GM23338 (cell line): ENCODE results near the gene SRCAP. TPM values are rescaled to one million over a fixed set of nuclear protein-coding genes. Genes with fewer than 3 reads are reported as not detected.
"Not testable (repeated sequence)": the region's sequence is repeated elsewhere in the genome, so short reads cannot be mapped to it uniquely, and the experiment has no call there.

Source experiments
- ATAC-seq: fragments of 200-7000 bp; cut with Tn5 transposase; 3 replicates; pipeline ENCODE4 v1.9.1; 2020
- DNase-seq: peaks from one replicate; pipeline ENCODE4 v3.0.0-alpha.2; 2015; ENCODE audit warnings: low spot score
- H2AFZ ChIP-seq: fragments of 200-600 bp; sonication (generic); 2 replicates; pipeline ENCODE4 v1.8.0; 2016; ENCODE audit warnings: antibody characterized with exemption, mild to moderate bottlenecking, moderate library complexity
- H3F3A ChIP-seq: fragments of 200-600 bp; sonication (generic); replicated peaks from 2 replicates; pipeline ENCODE4 v1.8.0; 2017; ENCODE audit warnings: antibody characterized with exemption, mixed run types, low read depth
- H3K27ac ChIP-seq: fragments of 200-600 bp; sonication (generic); 2 replicates; pipeline ENCODE4 v1.6.1; 2016; ENCODE audit warnings: low read depth
- H3K27me3 ChIP-seq: fragments of 200-600 bp; sonication (generic); 2 replicates; pipeline ENCODE4 v1.8.0; 2016; ENCODE audit warnings: mild to moderate bottlenecking, mixed run types, moderate library complexity; ENCODE audit not compliant: insufficient read depth
- H3K36me3 ChIP-seq: fragments of 200-600 bp; sonication (generic); 2 replicates; pipeline ENCODE4 v1.8.0; 2016; ENCODE audit warnings: mild to moderate bottlenecking; ENCODE audit not compliant: insufficient read depth
- H3K4me1 ChIP-seq: fragments of 200-600 bp; sonication (generic); 2 replicates; pipeline ENCODE4 v1.8.0; 2016; ENCODE audit warnings: mild to moderate bottlenecking, moderate library complexity; ENCODE audit not compliant: insufficient read depth
- H3K4me2 ChIP-seq: fragments of 200-600 bp; sonication (generic); 2 replicates; pipeline ENCODE4 v1.7.1; 2017; ENCODE audit warnings: mixed run types
- H3K4me3 ChIP-seq: fragments of 200-600 bp; sonication (generic); 2 replicates; pipeline ENCODE4 v1.6.1; 2016; ENCODE audit warnings: mixed run types
- H3K79me2 ChIP-seq: fragments of 200-600 bp; sonication (generic); replicated peaks from 2 replicates; pipeline ENCODE4 v1.8.0; 2017; ENCODE audit warnings: mild to moderate bottlenecking; ENCODE audit not compliant: insufficient read depth
- H3K9me2 ChIP-seq: fragments of 200-600 bp; sonication (generic); 2 replicates; pipeline ENCODE4 v1.8.0; 2017; ENCODE audit not compliant: insufficient read depth
- H4K20me1 ChIP-seq: fragments of 200-600 bp; sonication (generic); replicated peaks from 2 replicates; pipeline ENCODE4 v1.8.0; 2017; ENCODE audit warnings: mild to moderate bottlenecking; ENCODE audit not compliant: insufficient read depth
- H3K27ac Mint-ChIP-seq: 2 replicates; pipeline ENCODE4 v1.8.0; 2020; ENCODE audit warnings: inconsistent platforms, mild to moderate bottlenecking, moderate library complexity, mixed read lengths
- H3K27me3 Mint-ChIP-seq: 3 replicates; pipeline ENCODE4 v1.8.0; 2022; ENCODE audit warnings: low read depth, mild to moderate bottlenecking, moderate library complexity, mixed read lengths, inconsistent platforms; ENCODE audit not compliant: insufficient read depth, poor library complexity
- H3K36me3 Mint-ChIP-seq: 3 replicates; pipeline ENCODE4 v1.8.0; 2021; ENCODE audit warnings: low read depth, mild to moderate bottlenecking, inconsistent platforms, moderate library complexity, mixed read lengths
- H3K4me1 Mint-ChIP-seq: 3 replicates; pipeline ENCODE4 v1.8.0; 2020; ENCODE audit warnings: mild to moderate bottlenecking, inconsistent platforms, mixed read lengths
- H3K4me3 Mint-ChIP-seq: 3 replicates; pipeline ENCODE4 v1.8.0; 2021; ENCODE audit warnings: moderate library complexity, mild to moderate bottlenecking, inconsistent platforms, mixed read lengths
- H3K9me3 Mint-ChIP-seq: 3 replicates; pipeline ENCODE4 v1.8.0; 2020; ENCODE audit warnings: moderate library complexity, mild to moderate bottlenecking, inconsistent platforms, mixed read lengths
- CTCF ChIP-seq, 2 experiments: fragments of 200-600 bp in 1 of 2; sonication (generic) in 1 of 2; conservative IDR thresholded peaks; 2 replicates each; pipeline versions ENCODE4 v1.5.1 to v1.6.1; 2016 to 2017; ENCODE audit warnings: antibody characterized with exemption in 2 of 2, low read depth in 2 of 2, mild to moderate bottlenecking in 2 of 2, moderate library complexity in 1 of 2
- JUNB ChIP-seq: IDR thresholded peaks from one replicate; pipeline ENCODE4 v1.6.1; 2016; ENCODE audit warnings: antibody characterized with exemption; ENCODE audit not compliant: unreplicated experiment
- NANOG ChIP-seq: IDR thresholded peaks from 2 replicates; pipeline ENCODE4 v1.6.1; 2016; ENCODE audit warnings: antibody characterized with exemption, borderline replicate concordance
- POLR2AphosphoS5 ChIP-seq: IDR thresholded peaks from 2 replicates; pipeline ENCODE4 v1.6.1; 2016; ENCODE audit warnings: antibody characterized with exemption, low read depth
- STAT1 ChIP-seq: IDR thresholded peaks from one replicate; pipeline ENCODE4 v1.6.1; 2016; ENCODE audit warnings: antibody characterized with exemption; ENCODE audit not compliant: unreplicated experiment
- ZNF114 ChIP-seq: fragments of 250-450 bp; sonication (Bioruptor Pico); IDR thresholded peaks from 2 replicates; pipeline ENCODE4 v1.5.0; 2020; ENCODE audit warnings: mild to moderate bottlenecking, moderate library complexity
- ZNF331 ChIP-seq: fragments of 250-450 bp; sonication (Bioruptor Pico); IDR thresholded peaks from 2 replicates; pipeline ENCODE4 v1.5.0; 2020; ENCODE audit warnings: low read depth, mild to moderate bottlenecking, moderate library complexity
- polyA plus RNA-seq: library from polyadenylated mRNA; unstranded; fragments of >200 nt; fragmentation: Nextera tagmentation; extraction: Ambion mirVana; gene quantifications from 2 replicates; pipeline ENCODE4 v1.2.1, GENCODE V29; 2016
- total RNA-seq: library from RNA; depleted of rRNA; stranded (reverse); fragments of >200 nt; shearing (Covaris generic); gene quantifications from 2 replicates; pipeline ENCODE4 v1.2.3, GENCODE V29; 2014
- TF ChIP-seq, protein P1 (sequence below): IDR thresholded peaks from one replicate; pipeline ENCODE4 v1.6.1; 2018; ENCODE audit warnings: antibody characterized with exemption; ENCODE audit not compliant: unreplicated experiment

The SRCAP gene
- total and polyA plus RNA-seq, 2 experiments from 2014 or later = 15.3 to 38.4 TPM

DNA sequence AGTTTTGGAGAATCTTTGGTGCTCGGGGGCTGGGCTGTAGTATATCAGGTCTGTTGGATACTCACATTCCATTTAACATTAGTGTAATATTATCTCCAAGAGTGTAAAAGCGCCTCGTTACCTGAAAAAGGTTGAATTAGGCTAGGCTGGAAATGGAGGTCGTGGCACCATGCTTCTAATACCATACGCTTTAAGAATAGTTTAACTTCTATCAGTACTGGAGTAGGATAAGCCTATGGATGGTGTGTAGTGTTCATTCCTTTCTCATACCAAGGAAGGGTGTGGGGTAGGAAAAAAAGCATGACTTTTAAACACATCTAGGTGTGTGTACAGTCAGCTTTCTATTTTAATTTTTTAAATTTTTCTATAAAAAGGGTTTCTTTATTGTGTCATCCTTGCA is 2.0 kb downstream of the SRCAP start:
- no peak overlapping the region for H3K4me2 ChIP-seq
- DNase-seq (no peak), ATAC-seq (no peak)
- Mint-ChIP-seq H3K27me3 (peaks cover 28% of the 10 kb centered on the region), H3K4me1 (peaks cover 19% of the 10 kb centered on the region), H3K27ac (no peak overlapping the region), H3K4me3 (peak overlapping the region; percentile 28; the same call in 1 of the 3 replicates), H3K36me3 (peaks cover 61% of the 10 kb centered on the region), H3K9me3 (no peaks in the 10 kb centered on the region; the same call in 1 of the 3 replicates)
- H3K27ac ChIP-seq = no peak overlapping the region
- H3K4me3 ChIP-seq = no peak overlapping the region
- peaks cover 21% of the 10 kb centered on the region for H3F3A ChIP-seq
- H3K79me2 ChIP-seq = peaks cover 32% of the 10 kb centered on the region
- H4K20me1 ChIP-seq = peaks cover 32% of the 10 kb centered on the region
- peaks cover 14% of the 10 kb centered on the region for H3K4me1 ChIP-seq
- H3K27me3 ChIP-seq = peaks cover 18% of the 10 kb centered on the region
- TF ChIP-seq CTCF (conservative IDR thresholded peaks at IDR 0.05; ENCODE audit: low read depth in 2 of 2) (no peak), ZNF331 (CRISPR knock-in tag) (no peak)
- no peaks in the 10 kb centered on the region for H3K9me2 ChIP-seq
- H3K36me3 ChIP-seq = peaks cover 53% of the 10 kb centered on the region
- H2AFZ ChIP-seq = no peak overlapping the region

DNA sequence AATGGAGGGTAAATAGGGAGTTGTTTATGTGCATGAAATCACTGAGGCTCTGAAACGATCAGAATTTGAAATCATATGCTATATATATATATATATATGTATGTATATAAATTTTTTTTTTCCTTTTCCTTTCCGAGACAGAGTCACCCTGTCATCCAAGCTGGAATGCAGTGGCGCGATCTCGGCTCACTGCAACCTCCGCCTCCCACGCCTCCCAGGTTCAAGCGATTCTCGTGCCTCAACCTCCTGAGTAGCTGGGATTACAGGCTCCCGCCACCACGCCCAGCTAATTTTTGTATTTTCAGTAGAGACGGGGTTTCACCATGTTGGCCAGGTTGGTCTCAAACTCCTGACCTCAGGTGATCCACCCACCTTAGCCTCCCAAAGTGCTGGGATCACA is 4.1 kb downstream of the SRCAP start:
- H3K36me3 ChIP-seq = peaks cover 72% of the 10 kb centered on the region
- not testable (repeated sequence) for H3K27ac Mint-ChIP-seq, H3K27me3 ChIP-seq, H3K9me2 ChIP-seq, H2AFZ ChIP-seq, H3K9me3 Mint-ChIP-seq, ATAC-seq, H3K27ac ChIP-seq, H3K4me3 Mint-ChIP-seq, DNase-seq, H3K4me3 ChIP-seq, H3K27me3 Mint-ChIP-seq, H3K4me2 ChIP-seq
- H3K4me1 Mint-ChIP-seq = peaks cover 11% of the 10 kb centered on the region
- H3K36me3 Mint-ChIP-seq = peaks cover 82% of the 10 kb centered on the region
- peaks cover 14% of the 10 kb centered on the region for H3K4me1 ChIP-seq
- H4K20me1 ChIP-seq = peaks cover 37% of the 10 kb centered on the region
- H3F3A ChIP-seq = peaks cover 23% of the 10 kb centered on the region; the same call in 1 of the 2 replicates
- H3K79me2 ChIP-seq = peaks cover 32% of the 10 kb centered on the region

- ATAC-seq = no peak
- Histone ChIP-seq H3F3A (peaks cover 23% of the 10 kb centered on the region; the same call in 1 of the 2 replicates), H3K79me2 (peaks cover 32% of the 10 kb centered on the region), H4K20me1 (peaks cover 37% of the 10 kb centered on the region), H3K27me3 (no peaks in the 10 kb centered on the region), H3K4me2 (no peak overlapping the region), H2AFZ (no peak overlapping the region), H3K4me3 (no peak overlapping the region), H3K27ac (no peak overlapping the region), H3K4me1 (peaks cover 14% of the 10 kb centered on the region), H3K9me2 (no peaks in the 10 kb centered on the region), H3K36me3 (peaks cover 73% of the 10 kb centered on the region)
- no peak for DNase-seq
- peaks cover 87% of the 10 kb centered on the region for H3K36me3 Mint-ChIP-seq
- peaks cover 2% of the 10 kb centered on the region for H3K27me3 Mint-ChIP-seq
- no peak overlapping the region for H3K27ac Mint-ChIP-seq
- H3K9me3 Mint-ChIP-seq = no peaks in the 10 kb centered on the region; the same call in none of the 3 replicates
- no peak overlapping the region for H3K4me3 Mint-ChIP-seq
- H3K4me1 Mint-ChIP-seq = peaks cover 11% of the 10 kb centered on the region
- TF ChIP-seq STAT1 (no peak), ZNF331 (CRISPR knock-in tag) (no peak), POLR2AphosphoS5 (no peak), CTCF (conservative IDR thresholded peaks at IDR 0.05; ENCODE audit: low read depth in 2 of 2) (no peak), JUNB (no peak), NANOG (no peak), ZNF114 (no peak)
- TF ChIP-seq, protein P1, sequence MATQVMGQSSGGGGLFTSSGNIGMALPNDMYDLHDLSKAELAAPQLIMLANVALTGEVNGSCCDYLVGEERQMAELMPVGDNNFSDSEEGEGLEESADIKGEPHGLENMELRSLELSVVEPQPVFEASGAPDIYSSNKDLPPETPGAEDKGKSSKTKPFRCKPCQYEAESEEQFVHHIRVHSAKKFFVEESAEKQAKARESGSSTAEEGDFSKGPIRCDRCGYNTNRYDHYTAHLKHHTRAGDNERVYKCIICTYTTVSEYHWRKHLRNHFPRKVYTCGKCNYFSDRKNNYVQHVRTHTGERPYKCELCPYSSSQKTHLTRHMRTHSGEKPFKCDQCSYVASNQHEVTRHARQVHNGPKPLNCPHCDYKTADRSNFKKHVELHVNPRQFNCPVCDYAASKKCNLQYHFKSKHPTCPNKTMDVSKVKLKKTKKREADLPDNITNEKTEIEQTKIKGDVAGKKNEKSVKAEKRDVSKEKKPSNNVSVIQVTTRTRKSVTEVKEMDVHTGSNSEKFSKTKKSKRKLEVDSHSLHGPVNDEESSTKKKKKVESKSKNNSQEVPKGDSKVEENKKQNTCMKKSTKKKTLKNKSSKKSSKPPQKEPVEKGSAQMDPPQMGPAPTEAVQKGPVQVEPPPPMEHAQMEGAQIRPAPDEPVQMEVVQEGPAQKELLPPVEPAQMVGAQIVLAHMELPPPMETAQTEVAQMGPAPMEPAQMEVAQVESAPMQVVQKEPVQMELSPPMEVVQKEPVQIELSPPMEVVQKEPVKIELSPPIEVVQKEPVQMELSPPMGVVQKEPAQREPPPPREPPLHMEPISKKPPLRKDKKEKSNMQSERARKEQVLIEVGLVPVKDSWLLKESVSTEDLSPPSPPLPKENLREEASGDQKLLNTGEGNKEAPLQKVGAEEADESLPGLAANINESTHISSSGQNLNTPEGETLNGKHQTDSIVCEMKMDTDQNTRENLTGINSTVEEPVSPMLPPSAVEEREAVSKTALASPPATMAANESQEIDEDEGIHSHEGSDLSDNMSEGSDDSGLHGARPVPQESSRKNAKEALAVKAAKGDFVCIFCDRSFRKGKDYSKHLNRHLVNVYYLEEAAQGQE = no peak
Observed at GRCh38 chr16:30703971-30704370, 5.0 kb downstream of the SRCAP start.
